ENCODE data around the gene DEFB115. TPM values are rescaled to one million over a fixed set of nuclear protein-coding genes. Genes with fewer than 3 reads are reported as not detected.

The DEFB115 gene, protein sequence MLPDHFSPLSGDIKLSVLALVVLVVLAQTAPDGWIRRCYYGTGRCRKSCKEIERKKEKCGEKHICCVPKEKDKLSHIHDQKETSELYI
- not detected in 5 replicates for total RNA-seq (2022; extraction: Qiagen RNA extraction)

DNA sequence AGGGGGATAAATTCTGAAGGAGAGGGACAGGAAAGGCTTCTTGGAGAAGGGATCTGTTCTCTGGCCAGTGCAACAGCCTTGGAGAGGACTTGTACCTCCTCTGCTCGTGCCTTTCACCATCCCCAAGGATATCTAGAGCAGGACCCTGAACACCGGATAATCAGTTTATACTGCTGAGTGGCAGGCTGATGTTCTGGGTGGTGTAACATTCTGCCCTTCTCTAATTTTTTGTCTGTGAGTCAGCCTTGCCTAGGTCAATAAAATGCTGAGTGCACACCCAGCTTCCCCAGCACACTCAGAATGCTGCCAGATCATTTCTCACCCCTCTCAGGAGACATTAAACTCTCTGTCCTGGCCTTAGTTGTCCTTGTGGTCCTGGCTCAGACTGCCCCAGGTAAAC is at the start of gene DEFB115:
DEFB115 (plus strand) TSS at position 301 of the 400 bp plus-strand sequence; CDS start at position 301, 0 bp downstream.

DNA sequence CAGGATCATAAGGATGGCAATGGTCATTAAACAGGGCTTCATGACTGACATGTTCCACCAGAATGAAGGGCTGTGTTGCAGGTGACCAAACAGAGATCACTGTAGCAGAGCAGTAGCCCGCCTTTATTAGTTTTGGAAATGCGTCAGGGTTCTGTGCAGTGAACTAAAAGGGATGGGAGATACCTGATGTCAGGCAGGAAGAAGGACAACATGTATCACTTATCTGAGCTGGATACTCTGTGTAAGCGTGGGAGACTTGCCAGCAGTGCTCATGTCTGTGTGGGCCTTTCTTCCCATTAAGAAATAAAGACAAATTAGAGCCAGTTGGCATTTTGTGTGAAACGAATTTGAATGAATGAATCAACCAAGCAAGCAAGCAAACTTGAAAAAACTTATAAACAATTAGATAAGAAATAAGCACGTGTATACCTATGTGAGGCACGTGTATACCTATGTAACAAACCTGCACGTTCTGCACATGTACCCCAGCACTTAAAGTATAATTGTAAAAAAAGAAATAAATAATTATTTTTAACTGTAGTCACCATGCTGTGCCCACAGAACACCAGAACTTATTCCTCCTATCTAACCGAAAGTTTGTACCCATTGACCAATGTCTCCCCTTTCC is 51.2 kb downstream of the DEFB115 start, which contains the start of gene DEFB116:
DEFB116 (minus strand) TSS at position 51 of the 628 bp plus-strand sequence; CDS start at position 51, 0 bp downstream.

Other genes starting within 250 kb of the DEFB115 start
- not detected in 5 replicates for gene DEFB116, start 50.9 kb downstream of the DEFB115 start, total RNA-seq (2022; extraction: Qiagen RNA extraction)
- not detected in 5 replicates for gene DEFB118, start 110.9 kb downstream of the DEFB115 start, total RNA-seq (2022; extraction: Qiagen RNA extraction)
- gene DEFB119, start 132.9 kb downstream of the DEFB115 start, total RNA-seq (2022; extraction: Qiagen RNA extraction) = not detected in 5 replicates
- not detected in 5 replicates for gene DEFB121, start 148.6 kb downstream of the DEFB115 start, total RNA-seq (2022; extraction: Qiagen RNA extraction)
- gene DEFB123, start 183.0 kb downstream of the DEFB115 start, total RNA-seq (2022; extraction: Qiagen RNA extraction) = not detected in 5 replicates
- not detected in 5 replicates for gene DEFB124, start 217.5 kb downstream of the DEFB115 start, total RNA-seq (2022; extraction: Qiagen RNA extraction)
- gene REM1, start 217.6 kb downstream of the DEFB115 start, total RNA-seq (2022; extraction: Qiagen RNA extraction) = 0.12 to 0.23 TPM (median 0.13 TPM) in 5 replicates

Measured in A549 treated with CORT108297 at 1 μM for 4 hours (cell line).